ENCODE results near the gene CRIP2.

The CRIP2 gene

DNA sequence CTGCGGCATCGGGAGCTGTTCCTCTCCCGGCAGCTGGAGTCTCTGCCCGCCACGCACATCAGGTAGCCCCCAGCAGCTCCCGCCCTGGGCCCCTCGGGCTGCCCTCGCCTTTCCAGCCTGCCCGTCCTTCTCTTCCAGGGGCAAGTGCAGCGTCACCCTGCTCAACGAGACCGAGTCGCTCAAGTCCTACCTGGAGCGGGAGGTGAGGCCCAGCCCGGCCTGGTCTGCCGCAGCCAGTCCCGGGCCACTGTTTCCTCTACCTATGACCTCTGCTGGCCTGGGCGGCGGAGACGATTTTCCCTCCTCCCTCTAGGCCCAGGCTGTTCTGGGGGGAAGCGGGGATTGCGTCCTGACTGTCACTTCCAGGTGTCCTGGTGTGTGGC lies 24.5 kb upstream of the CRIP2 start:
- no peak overlapping the region for H4K5ac ChIP-seq (ENCODE audit: low read length)
- H3K4me3 ChIP-seq (ENCODE audit: low read length) = no peak overlapping the region
- no peak overlapping the region for H3K56ac ChIP-seq (ENCODE audit: low read length)
- H2AK5ac ChIP-seq (ENCODE audit: low read length) = no peak overlapping the region
- H4K8ac ChIP-seq (ENCODE audit: low read depth, low read length) = no peak overlapping the region
- DNase-seq = no peak
- no peak overlapping the region for H2BK120ac ChIP-seq (ENCODE audit: low read depth, low read length)
- peaks cover 12% of the 10 kb centered on the region for H3K79me1 ChIP-seq (ENCODE audit: low read length)
- H3K36me3 ChIP-seq (ENCODE audit: control insufficient read depth, insufficient read depth, low read length) = peaks cover 11% of the 10 kb centered on the region
- H2BK15ac ChIP-seq (replicated peaks; ENCODE audit: low read depth) = no peak overlapping the region
- H3K27ac ChIP-seq (ENCODE audit: low read depth, low read length) = no peak overlapping the region
- H3K4me2 ChIP-seq (ENCODE audit: low read length) = no peak overlapping the region
- H3K23ac ChIP-seq (ENCODE audit: low read length) = no peak overlapping the region
- no peak overlapping the region for H3K4ac ChIP-seq (ENCODE audit: low read depth, low read length)
- no peaks in the 10 kb centered on the region for H3K27me3 ChIP-seq (ENCODE audit: insufficient read depth, low read length, poor library complexity)
- no peaks in the 10 kb centered on the region for H3K4me1 ChIP-seq (ENCODE audit: control insufficient read depth, low read depth, low read length)
- H3K79me2 ChIP-seq (ENCODE audit: control insufficient read depth, insufficient read depth, low read length) = no peaks in the 10 kb centered on the region
- no CpG with 5 or more reads among the region's 22 CpGs for WGBS (ENCODE audit: extremely low coverage, insufficient coverage, low lambda C conversion rate)
- H2BK5ac ChIP-seq (ENCODE audit: low read length) = no peak overlapping the region
- no peak overlapping the region for H3K18ac ChIP-seq (ENCODE audit: low read length)
- no peak overlapping the region for H3K9ac ChIP-seq (ENCODE audit: low read length)

DNA sequence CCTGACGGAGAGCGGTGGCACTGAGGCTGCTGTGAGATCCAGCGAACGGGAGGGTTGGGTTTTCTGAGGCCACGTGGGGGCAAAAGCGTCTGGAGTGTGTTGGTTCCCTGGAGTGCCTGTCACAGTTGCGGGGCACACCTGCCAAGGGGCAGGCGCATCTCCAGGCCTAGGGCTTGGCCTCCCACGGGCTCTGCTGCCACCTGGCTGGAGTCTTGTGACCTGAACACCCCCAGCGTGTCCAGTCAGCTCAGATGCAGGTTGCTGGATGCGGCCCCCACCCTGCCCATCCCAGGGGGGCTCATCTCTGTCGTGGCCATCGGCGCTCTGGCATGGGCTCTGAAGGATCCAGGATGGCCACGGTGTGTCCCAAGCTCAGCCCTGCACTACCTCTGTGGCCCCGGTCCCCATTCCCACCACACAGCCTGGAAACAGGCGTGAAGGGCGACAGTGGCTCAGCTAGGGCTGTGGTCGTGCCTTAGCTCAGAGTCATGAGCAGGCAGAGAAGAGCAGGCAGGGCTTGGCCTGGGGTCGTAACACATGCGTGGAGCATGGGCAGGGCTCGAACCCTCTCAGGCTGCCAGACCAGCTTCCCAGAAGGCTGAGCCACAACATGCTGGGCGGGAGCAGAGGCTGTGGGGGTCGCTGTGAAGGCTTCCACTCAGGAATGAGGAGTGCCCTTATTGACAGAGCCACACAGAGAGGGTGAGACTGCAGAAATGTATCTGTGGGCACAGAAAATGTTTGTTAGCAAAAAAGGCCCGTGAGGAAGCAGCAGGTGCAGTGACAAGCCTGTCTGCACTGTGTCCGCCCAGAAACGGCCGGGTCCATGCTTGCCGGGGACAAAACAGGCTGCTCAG lies 23.5 kb upstream of the CRIP2 start:
- no peak overlapping the region for H3K23ac ChIP-seq (ENCODE audit: low read length)
- no peak overlapping the region for H3K27ac ChIP-seq (ENCODE audit: low read depth, low read length)
- DNase-seq = no peak
- no peak overlapping the region for H3K56ac ChIP-seq (ENCODE audit: low read length)
- no peak overlapping the region for H4K8ac ChIP-seq (ENCODE audit: low read depth, low read length)
- H3K36me3 ChIP-seq (ENCODE audit: control insufficient read depth, insufficient read depth, low read length) = peaks cover 13% of the 10 kb centered on the region
- H3K4me1 ChIP-seq (ENCODE audit: control insufficient read depth, low read depth, low read length) = no peaks in the 10 kb centered on the region
- H3K4ac ChIP-seq (ENCODE audit: low read depth, low read length) = no peak overlapping the region
- no peak overlapping the region for H2BK120ac ChIP-seq (ENCODE audit: low read depth, low read length)
- H3K79me1 ChIP-seq (ENCODE audit: low read length) = peaks cover 8% of the 10 kb centered on the region
- no CpG with 5 or more reads among the region's 29 CpGs for WGBS (ENCODE audit: extremely low coverage, insufficient coverage, low lambda C conversion rate)
- H3K9ac ChIP-seq (ENCODE audit: low read length) = no peak overlapping the region
- no peaks in the 10 kb centered on the region for H3K27me3 ChIP-seq (ENCODE audit: insufficient read depth, low read length, poor library complexity)
- no peak overlapping the region for H3K4me2 ChIP-seq (ENCODE audit: low read length)
- no peaks in the 10 kb centered on the region for H3K79me2 ChIP-seq (ENCODE audit: control insufficient read depth, insufficient read depth, low read length)
- H4K5ac ChIP-seq (ENCODE audit: low read length) = no peak overlapping the region
- H3K18ac ChIP-seq (ENCODE audit: low read length) = no peak overlapping the region
- no peak overlapping the region for H2BK5ac ChIP-seq (ENCODE audit: low read length)
- H3K4me3 ChIP-seq (ENCODE audit: low read length) = no peak overlapping the region
- no peak overlapping the region for H2BK15ac ChIP-seq (replicated peaks; ENCODE audit: low read depth)
- no peak overlapping the region for H2AK5ac ChIP-seq (ENCODE audit: low read length)

DNA sequence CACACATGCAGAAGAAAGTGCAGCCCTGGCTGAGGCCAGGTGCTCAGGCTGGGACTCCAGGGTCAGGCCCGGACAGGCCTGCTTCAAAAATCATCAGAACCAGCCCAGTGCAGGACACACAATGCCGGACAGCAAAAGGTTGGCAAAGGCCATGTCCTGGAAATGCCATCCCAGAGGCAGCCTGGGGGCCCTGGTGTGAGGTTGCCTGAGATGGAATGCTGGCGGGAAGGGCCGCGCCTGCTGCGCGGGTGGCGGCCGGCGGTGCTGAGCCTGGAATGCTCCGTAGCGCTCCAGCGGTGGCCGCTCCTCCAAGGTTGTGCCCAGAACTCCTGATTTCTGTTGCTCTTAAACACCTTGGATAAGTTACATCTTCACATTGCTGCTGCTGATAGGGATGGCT lies 21.7 kb upstream of the CRIP2 start:
- Histone ChIP-seq H3K56ac (ENCODE audit: low read length) (no peak overlapping the region), H3K79me1 (ENCODE audit: low read length) (peaks cover 2% of the 10 kb centered on the region), H3K4ac (ENCODE audit: low read depth, low read length) (no peak overlapping the region), H3K27ac (ENCODE audit: low read depth, low read length) (no peak overlapping the region), H3K18ac (ENCODE audit: low read length) (no peak overlapping the region), H2BK5ac (ENCODE audit: low read length) (no peak overlapping the region), H4K5ac (ENCODE audit: low read length) (no peak overlapping the region), H3K4me2 (ENCODE audit: low read length) (no peak overlapping the region), H3K79me2 (ENCODE audit: control insufficient read depth, insufficient read depth, low read length) (no peaks in the 10 kb centered on the region), H2BK120ac (ENCODE audit: low read depth, low read length) (no peak overlapping the region), H3K9ac (ENCODE audit: low read length) (no peak overlapping the region), H3K4me1 (ENCODE audit: control insufficient read depth, low read depth, low read length) (no peaks in the 10 kb centered on the region), H2AK5ac (ENCODE audit: low read length) (no peak overlapping the region), H3K4me3 (ENCODE audit: low read length) (no peak overlapping the region), H3K36me3 (ENCODE audit: control insufficient read depth, insufficient read depth, low read length) (peaks cover 15% of the 10 kb centered on the region), H3K27me3 (ENCODE audit: insufficient read depth, low read length, poor library complexity) (no peaks in the 10 kb centered on the region), H2BK15ac (replicated peaks; ENCODE audit: low read depth) (no peak overlapping the region), H4K8ac (ENCODE audit: low read depth, low read length) (no peak overlapping the region), H3K23ac (ENCODE audit: low read length) (no peak overlapping the region)
- no peak for DNase-seq
- WGBS (ENCODE audit: extremely low coverage, insufficient coverage, low lambda C conversion rate) = no CpG with 5 or more reads among the region's 14 CpGs

DNA sequence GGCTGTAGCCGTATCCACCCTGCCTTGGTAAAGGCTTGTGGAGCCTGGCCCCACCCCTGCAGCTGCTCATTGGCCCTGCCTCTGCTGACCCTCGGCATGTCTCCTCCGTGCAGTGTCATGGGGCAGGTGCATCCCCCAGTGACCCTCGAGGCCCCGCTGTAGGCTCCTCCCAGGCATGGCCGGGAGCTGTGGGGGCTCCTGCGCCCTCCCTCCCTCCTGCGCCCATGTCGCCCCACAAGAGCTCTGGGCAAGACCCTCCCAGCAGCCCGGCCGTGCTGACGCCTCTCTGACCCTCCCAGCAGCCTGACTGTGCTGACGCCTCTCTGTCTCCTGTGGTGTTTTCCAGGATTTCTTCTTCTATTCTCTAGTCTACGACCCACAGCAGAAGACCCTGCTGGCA lies 20.8 kb upstream of the CRIP2 start:
- H3K4me2 ChIP-seq (ENCODE audit: low read length) = no peak overlapping the region
- H3K36me3 ChIP-seq (ENCODE audit: control insufficient read depth, insufficient read depth, low read length) = peaks cover 15% of the 10 kb centered on the region
- no peak overlapping the region for H3K9ac ChIP-seq (ENCODE audit: low read length)
- H3K56ac ChIP-seq (ENCODE audit: low read length) = no peak overlapping the region
- no peak overlapping the region for H3K4me3 ChIP-seq (ENCODE audit: low read length)
- no peaks in the 10 kb centered on the region for H3K79me2 ChIP-seq (ENCODE audit: control insufficient read depth, insufficient read depth, low read length)
- H3K27me3 ChIP-seq (ENCODE audit: insufficient read depth, low read length, poor library complexity) = no peaks in the 10 kb centered on the region
- no peak overlapping the region for H2BK5ac ChIP-seq (ENCODE audit: low read length)
- no peak for DNase-seq
- no CpG with 5 or more reads among the region's 14 CpGs for WGBS (ENCODE audit: extremely low coverage, insufficient coverage, low lambda C conversion rate)
- no peak overlapping the region for H3K4ac ChIP-seq (ENCODE audit: low read depth, low read length)
- H3K27ac ChIP-seq (ENCODE audit: low read depth, low read length) = no peak overlapping the region
- H4K5ac ChIP-seq (ENCODE audit: low read length) = no peak overlapping the region
- H3K23ac ChIP-seq (ENCODE audit: low read length) = no peak overlapping the region
- H3K4me1 ChIP-seq (ENCODE audit: control insufficient read depth, low read depth, low read length) = no peaks in the 10 kb centered on the region
- H4K8ac ChIP-seq (ENCODE audit: low read depth, low read length) = no peak overlapping the region
- H2AK5ac ChIP-seq (ENCODE audit: low read length) = no peak overlapping the region
- no peak overlapping the region for H3K18ac ChIP-seq (ENCODE audit: low read length)
- no peak overlapping the region for H2BK120ac ChIP-seq (ENCODE audit: low read depth, low read length)
- no peaks in the 10 kb centered on the region for H3K79me1 ChIP-seq (ENCODE audit: low read length)
- no peak overlapping the region for H2BK15ac ChIP-seq (replicated peaks; ENCODE audit: low read depth)

DNA sequence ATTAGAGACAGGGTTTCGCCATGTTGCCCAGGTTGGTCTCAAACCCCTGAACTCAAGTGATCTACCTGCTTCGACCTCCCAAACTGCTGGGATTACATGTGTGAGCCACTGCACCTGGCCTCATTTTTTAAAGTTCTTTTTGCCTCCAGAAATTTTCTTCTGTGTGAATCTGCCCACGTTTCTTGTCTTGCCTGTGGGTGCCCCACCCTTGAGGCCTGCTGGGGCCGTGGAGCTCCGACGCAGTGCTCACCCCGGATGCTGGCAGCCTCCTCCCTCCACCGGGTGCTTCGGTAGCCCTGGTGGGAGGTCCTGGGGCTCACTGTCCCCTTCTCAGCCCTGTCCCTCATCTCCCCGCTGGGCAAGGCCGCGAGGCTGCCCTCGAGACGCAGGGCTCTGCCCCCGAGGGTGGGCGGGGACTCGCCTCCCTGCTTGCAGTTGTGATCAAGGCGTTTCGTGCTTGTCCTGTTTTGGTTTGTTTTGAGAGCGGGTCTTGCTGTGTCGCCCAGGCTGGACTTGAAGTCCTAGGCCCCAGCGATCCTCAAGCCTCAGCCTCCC lies 19.5 kb upstream of the CRIP2 start:
- no peak overlapping the region for H3K27ac ChIP-seq (ENCODE audit: low read depth, low read length)
- H2AK5ac ChIP-seq (ENCODE audit: low read length) = no peak overlapping the region
- H2BK15ac ChIP-seq (replicated peaks; ENCODE audit: low read depth) = no peak overlapping the region
- no peaks in the 10 kb centered on the region for H3K4me1 ChIP-seq (ENCODE audit: control insufficient read depth, low read depth, low read length)
- no peak overlapping the region for H2BK120ac ChIP-seq (ENCODE audit: low read depth, low read length)
- WGBS (ENCODE audit: extremely low coverage, insufficient coverage, low lambda C conversion rate) = no CpG with 5 or more reads among the region's 22 CpGs
- H2BK5ac ChIP-seq (ENCODE audit: low read length) = no peak overlapping the region
- no peak overlapping the region for H3K23ac ChIP-seq (ENCODE audit: low read length)
- H3K4me3 ChIP-seq (ENCODE audit: low read length) = no peak overlapping the region
- H3K4me2 ChIP-seq (ENCODE audit: low read length) = no peak overlapping the region
- no peaks in the 10 kb centered on the region for H3K27me3 ChIP-seq (ENCODE audit: insufficient read depth, low read length, poor library complexity)
- no peak overlapping the region for H3K56ac ChIP-seq (ENCODE audit: low read length)
- no peak overlapping the region for H4K8ac ChIP-seq (ENCODE audit: low read depth, low read length)
- H3K4ac ChIP-seq (ENCODE audit: low read depth, low read length) = no peak overlapping the region
- no peaks in the 10 kb centered on the region for H3K79me1 ChIP-seq (ENCODE audit: low read length)
- no peak for DNase-seq
- H3K36me3 ChIP-seq (ENCODE audit: control insufficient read depth, insufficient read depth, low read length) = peaks cover 15% of the 10 kb centered on the region
- H3K18ac ChIP-seq (ENCODE audit: low read length) = no peak overlapping the region
- no peak overlapping the region for H4K5ac ChIP-seq (ENCODE audit: low read length)
- no peak overlapping the region for H3K9ac ChIP-seq (ENCODE audit: low read length)
- H3K79me2 ChIP-seq (ENCODE audit: control insufficient read depth, insufficient read depth, low read length) = no peaks in the 10 kb centered on the region

Data from mesendoderm (in vitro differentiated cells).